ENCODE data around the gene TTC29.

GRCh38 chr4:146857298-146857697 lies 88.4 kb downstream of the TTC29 start:
- TF ChIP-seq, protein P1, sequence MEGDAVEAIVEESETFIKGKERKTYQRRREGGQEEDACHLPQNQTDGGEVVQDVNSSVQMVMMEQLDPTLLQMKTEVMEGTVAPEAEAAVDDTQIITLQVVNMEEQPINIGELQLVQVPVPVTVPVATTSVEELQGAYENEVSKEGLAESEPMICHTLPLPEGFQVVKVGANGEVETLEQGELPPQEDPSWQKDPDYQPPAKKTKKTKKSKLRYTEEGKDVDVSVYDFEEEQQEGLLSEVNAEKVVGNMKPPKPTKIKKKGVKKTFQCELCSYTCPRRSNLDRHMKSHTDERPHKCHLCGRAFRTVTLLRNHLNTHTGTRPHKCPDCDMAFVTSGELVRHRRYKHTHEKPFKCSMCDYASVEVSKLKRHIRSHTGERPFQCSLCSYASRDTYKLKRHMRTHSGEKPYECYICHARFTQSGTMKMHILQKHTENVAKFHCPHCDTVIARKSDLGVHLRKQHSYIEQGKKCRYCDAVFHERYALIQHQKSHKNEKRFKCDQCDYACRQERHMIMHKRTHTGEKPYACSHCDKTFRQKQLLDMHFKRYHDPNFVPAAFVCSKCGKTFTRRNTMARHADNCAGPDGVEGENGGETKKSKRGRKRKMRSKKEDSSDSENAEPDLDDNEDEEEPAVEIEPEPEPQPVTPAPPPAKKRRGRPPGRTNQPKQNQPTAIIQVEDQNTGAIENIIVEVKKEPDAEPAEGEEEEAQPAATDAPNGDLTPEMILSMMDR (IDR thresholded peaks at IDR 0.05): no peak
- TF ChIP-seq POLR2A (IDR thresholded peaks at IDR 0.05): no peak

Measured in thyroid gland (tissue), 4 donors.